ENCODE results near the gene ZNF614.

ZNF614 gene

DNA sequence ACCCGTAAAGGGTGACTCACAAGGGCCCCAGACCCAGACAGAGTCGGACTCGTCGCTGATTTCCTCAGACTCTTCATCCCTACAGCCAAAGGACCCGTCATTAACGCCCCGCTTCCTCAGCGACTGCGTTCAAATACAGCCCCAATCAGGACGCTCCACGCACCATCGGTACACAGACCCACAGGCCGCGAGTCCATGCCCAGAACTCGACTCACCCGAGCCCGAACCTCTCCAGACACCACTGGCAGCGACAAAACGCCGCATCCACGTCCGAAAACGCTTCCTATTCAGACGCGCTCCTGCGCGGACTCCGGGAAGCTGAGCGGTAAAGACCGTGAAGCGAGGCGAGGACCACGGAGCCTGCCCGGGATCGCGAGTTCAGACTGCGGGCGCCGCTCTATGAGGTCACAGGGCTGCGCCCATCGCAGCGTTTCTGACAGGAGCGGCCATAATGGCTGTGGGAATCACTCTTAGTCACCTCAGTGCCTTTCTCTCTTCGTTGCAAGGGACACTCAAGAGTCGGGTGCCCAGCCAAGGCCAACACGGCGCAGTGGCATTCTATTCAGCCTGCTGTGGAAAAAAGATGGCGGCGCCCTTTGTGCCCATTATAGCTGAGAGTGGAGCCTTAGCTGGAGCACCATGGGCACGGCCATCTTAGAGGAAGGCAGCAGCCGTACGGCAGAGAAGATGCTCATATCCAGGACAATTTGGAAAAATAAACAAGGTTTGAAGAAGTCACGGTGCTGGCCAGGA is at the start of gene ZNF614:
Gene ZNF614 (minus strand): TSS at position 353 of the 753 bp plus-strand sequence. CDS start 2,634 bp downstream, outside the sequence.
- Histone ChIP-seq H3K9me3 (ENCODE audit: insufficient read depth, low read length) (peaks cover 37% of the 10 kb centered on the region), H3K4me3 (ENCODE audit: low read length) (peak within 1 kb of the TSS; percentile 91), H3K27me3 (ENCODE audit: low read depth, low read length) (no peaks in the 10 kb centered on the region), H3K4me1 (ENCODE audit: low read length) (peaks cover 11% of the 10 kb centered on the region), H3K9ac (ENCODE audit: low read length) (peak within 1 kb of the TSS; percentile 92), H3K36me3 (replicated peaks; ENCODE audit: low read depth, low read length) (peaks cover 62% of the 10 kb centered on the region), H3K27ac (ENCODE audit: low read length) (peak within 1 kb of the TSS; percentile 71), H4K20me1 (ENCODE audit: insufficient read depth, low read length) (no peaks in the 10 kb centered on the region), H3K79me2 (ENCODE audit: low read length) (peaks cover 21% of the 10 kb centered on the region), H3K4me2 (ENCODE audit: low read length) (peak within 1 kb of the TSS; percentile 65), H2AFZ (ENCODE audit: low read depth, low read length) (peak within 1 kb of the TSS; percentile 96)
- TF ChIP-seq, protein P1, sequence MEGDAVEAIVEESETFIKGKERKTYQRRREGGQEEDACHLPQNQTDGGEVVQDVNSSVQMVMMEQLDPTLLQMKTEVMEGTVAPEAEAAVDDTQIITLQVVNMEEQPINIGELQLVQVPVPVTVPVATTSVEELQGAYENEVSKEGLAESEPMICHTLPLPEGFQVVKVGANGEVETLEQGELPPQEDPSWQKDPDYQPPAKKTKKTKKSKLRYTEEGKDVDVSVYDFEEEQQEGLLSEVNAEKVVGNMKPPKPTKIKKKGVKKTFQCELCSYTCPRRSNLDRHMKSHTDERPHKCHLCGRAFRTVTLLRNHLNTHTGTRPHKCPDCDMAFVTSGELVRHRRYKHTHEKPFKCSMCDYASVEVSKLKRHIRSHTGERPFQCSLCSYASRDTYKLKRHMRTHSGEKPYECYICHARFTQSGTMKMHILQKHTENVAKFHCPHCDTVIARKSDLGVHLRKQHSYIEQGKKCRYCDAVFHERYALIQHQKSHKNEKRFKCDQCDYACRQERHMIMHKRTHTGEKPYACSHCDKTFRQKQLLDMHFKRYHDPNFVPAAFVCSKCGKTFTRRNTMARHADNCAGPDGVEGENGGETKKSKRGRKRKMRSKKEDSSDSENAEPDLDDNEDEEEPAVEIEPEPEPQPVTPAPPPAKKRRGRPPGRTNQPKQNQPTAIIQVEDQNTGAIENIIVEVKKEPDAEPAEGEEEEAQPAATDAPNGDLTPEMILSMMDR (IDR thresholded peaks at IDR 0.05; ENCODE audit: low read depth, low read length): no peak
- TF ChIP-seq EZH2phosphoT487 (IDR thresholded peaks at IDR 0.05; ENCODE audit: low read depth): no peak

DNA sequence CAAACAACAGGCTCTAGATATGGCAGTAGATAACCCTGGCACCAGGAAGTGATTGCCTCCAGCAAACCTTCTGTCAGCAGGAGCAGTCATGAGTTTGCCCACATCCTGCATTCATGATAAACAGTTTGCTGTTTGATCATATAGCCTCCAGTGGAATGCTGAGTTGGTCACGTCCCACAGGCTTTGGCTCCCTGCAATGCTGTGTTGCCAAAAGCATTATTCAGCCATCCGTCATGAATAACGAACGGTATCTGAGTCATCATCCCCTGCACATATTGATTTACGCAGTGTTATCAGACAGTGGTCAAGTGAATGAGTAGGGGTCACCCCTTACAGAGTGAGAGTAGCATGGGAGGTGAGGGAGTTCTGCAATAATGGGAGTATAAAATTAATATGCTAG is 42.3 kb upstream of the ZNF614 start:
- Histone ChIP-seq H3K4me3 (ENCODE audit: low read length) (no peak overlapping the region), H3K4me2 (ENCODE audit: low read length) (no peak overlapping the region), H3K27me3 (ENCODE audit: low read depth, low read length) (no peaks in the 10 kb centered on the region), H3K9ac (ENCODE audit: low read length) (no peak overlapping the region), H2AFZ (ENCODE audit: low read depth, low read length) (no peak overlapping the region), H4K20me1 (ENCODE audit: insufficient read depth, low read length) (no peaks in the 10 kb centered on the region), H3K79me2 (ENCODE audit: low read length) (no peaks in the 10 kb centered on the region), H3K36me3 (replicated peaks; ENCODE audit: low read depth, low read length) (no peaks in the 10 kb centered on the region), H3K4me1 (ENCODE audit: low read length) (no peaks in the 10 kb centered on the region), H3K27ac (ENCODE audit: low read length) (no peak overlapping the region), H3K9me3 (ENCODE audit: insufficient read depth, low read length) (peaks cover 30% of the 10 kb centered on the region)
- TF ChIP-seq, protein P1 (IDR thresholded peaks at IDR 0.05; ENCODE audit: low read depth, low read length): no peak
- TF ChIP-seq EZH2phosphoT487 (IDR thresholded peaks at IDR 0.05; ENCODE audit: low read depth): no peak

DNA sequence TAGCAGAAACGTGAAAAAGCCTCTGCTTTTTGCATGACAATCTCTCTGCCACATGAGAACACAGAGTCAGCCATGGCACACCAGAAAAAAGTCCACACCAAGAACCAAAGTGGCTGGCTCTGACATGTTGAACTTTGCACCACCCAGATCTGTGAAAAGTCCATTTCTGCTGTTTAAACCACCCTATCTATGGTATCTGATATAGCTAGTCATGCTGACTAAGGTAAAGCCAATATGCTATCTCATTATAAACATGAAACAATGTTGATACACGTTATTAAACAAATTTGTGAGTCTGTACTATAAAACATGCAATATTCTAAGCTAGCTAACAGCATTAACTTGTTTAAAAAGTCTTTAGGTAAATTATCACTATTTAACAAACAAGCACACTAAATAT is 41.5 kb upstream of the ZNF614 start:
- Histone ChIP-seq H3K79me2 (ENCODE audit: low read length) (no peaks in the 10 kb centered on the region), H3K4me3 (ENCODE audit: low read length) (no peak overlapping the region), H3K4me2 (ENCODE audit: low read length) (no peak overlapping the region), H2AFZ (ENCODE audit: low read depth, low read length) (no peak overlapping the region), H3K4me1 (ENCODE audit: low read length) (no peaks in the 10 kb centered on the region), H3K36me3 (replicated peaks; ENCODE audit: low read depth, low read length) (no peaks in the 10 kb centered on the region), H3K9me3 (ENCODE audit: insufficient read depth, low read length) (peaks cover 36% of the 10 kb centered on the region), H3K9ac (ENCODE audit: low read length) (no peak overlapping the region), H4K20me1 (ENCODE audit: insufficient read depth, low read length) (no peaks in the 10 kb centered on the region), H3K27ac (ENCODE audit: low read length) (no peak overlapping the region), H3K27me3 (ENCODE audit: low read depth, low read length) (no peaks in the 10 kb centered on the region)
- TF ChIP-seq, protein P1 (IDR thresholded peaks at IDR 0.05; ENCODE audit: low read depth, low read length): no peak
- TF ChIP-seq EZH2phosphoT487 (IDR thresholded peaks at IDR 0.05; ENCODE audit: low read depth): no peak

DNA sequence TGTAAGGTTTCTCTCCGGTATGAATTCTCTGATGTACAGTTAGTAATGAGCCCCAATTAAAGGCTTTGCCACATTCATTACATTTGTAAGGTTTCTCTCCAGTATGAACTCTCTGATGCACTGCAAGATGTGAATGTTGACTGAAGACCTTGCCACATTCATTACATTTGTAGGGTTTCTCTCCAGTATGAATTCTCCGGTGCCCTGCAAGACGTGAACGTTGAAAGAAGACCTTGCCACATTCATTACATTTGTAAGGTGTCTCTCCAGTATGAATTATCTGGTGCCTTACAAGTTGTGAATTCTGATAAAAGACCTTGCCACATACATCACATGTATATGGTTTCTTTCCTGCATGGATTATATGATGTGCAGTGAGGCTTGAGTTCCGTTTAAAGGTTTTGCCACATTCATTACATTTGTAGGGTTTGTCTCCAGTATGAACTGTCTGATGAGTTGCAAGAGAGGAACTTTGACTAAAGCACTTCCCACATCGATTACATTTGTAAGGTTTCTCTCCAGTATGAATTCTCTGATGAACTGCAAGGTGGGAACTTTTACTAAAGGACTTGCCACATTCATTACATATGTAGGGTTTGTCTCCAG is 38.2 kb upstream of the ZNF614 start:
- Histone ChIP-seq H3K9me3 (ENCODE audit: insufficient read depth, low read length) (peaks cover 36% of the 10 kb centered on the region), H3K36me3 (replicated peaks; ENCODE audit: low read depth, low read length) (no peaks in the 10 kb centered on the region)

More for the DNA sequence above, 38.2 kb upstream of the ZNF614 start:
- H3K4me3 ChIP-seq (ENCODE audit: low read length): no peak overlapping the region
- no peaks in the 10 kb centered on the region for H3K27me3 ChIP-seq (ENCODE audit: low read depth, low read length)
- H3K4me2 ChIP-seq (ENCODE audit: low read length): no peak overlapping the region
- H3K4me1 ChIP-seq (ENCODE audit: low read length): no peaks in the 10 kb centered on the region
- no peaks in the 10 kb centered on the region for H3K79me2 ChIP-seq (ENCODE audit: low read length)
- no peaks in the 10 kb centered on the region for H4K20me1 ChIP-seq (ENCODE audit: insufficient read depth, low read length)
- H2AFZ ChIP-seq (ENCODE audit: low read depth, low read length): no peak overlapping the region
- H3K27ac ChIP-seq (ENCODE audit: low read length): no peak overlapping the region
- TF ChIP-seq, protein P1 (IDR thresholded peaks at IDR 0.05; ENCODE audit: low read depth, low read length): no peak
- no peak for TF ChIP-seq EZH2phosphoT487 (IDR thresholded peaks at IDR 0.05; ENCODE audit: low read depth)
- H3K9ac ChIP-seq (ENCODE audit: low read length): no peak overlapping the region
